HUES64 (cell line): Measurements from ENCODE around the gene EGFL7.

ENCODE experiments used
- H3K27ac ChIP-seq: 2 replicates; pipeline ENCODE4 v1.7.0; 2013; ENCODE audit warnings: low read depth, low read length, inconsistent platforms
- H3K27me3 ChIP-seq: 2 replicates; pipeline ENCODE4 v1.6.1; 2013; ENCODE audit warnings: mild to moderate bottlenecking, low read length; ENCODE audit not compliant: insufficient read depth
- H3K36me3 ChIP-seq: 2 replicates; pipeline ENCODE4 v1.6.1; 2013; ENCODE audit warnings: mild to moderate bottlenecking, low read length; ENCODE audit not compliant: insufficient read depth
- H3K4me1 ChIP-seq: 2 replicates; pipeline ENCODE4 v1.6.1; 2013; ENCODE audit warnings: mild to moderate bottlenecking, low read length, moderate library complexity; ENCODE audit not compliant: insufficient read depth
- H3K4me3 ChIP-seq: 2 replicates; pipeline ENCODE4 v1.5.1; 2013; ENCODE audit warnings: mild to moderate bottlenecking, low read length, moderate library complexity
- H3K9ac ChIP-seq: 2 replicates; pipeline ENCODE4 v1.6.1; 2013; ENCODE audit warnings: mild to moderate bottlenecking, low read depth, low read length
- H3K9me3 ChIP-seq: 2 replicates; pipeline ENCODE4 v1.6.1; 2013; ENCODE audit warnings: low read depth, low read length; ENCODE audit not compliant: insufficient read depth
- WGBS: fragments of 150-250, 120-280 bp; methylation state at CpG from one replicate; pipeline ENCODE4 v1.1.7; 2013; ENCODE audit warnings: missing lambda C conversion rate; 5-methylcytosine and 5-hydroxymethylcytosine counted together

The EGFL7 gene

GRCh38 chr9:136658849-136659535 lies 3.7 kb upstream of the EGFL7 start:
- Histone ChIP-seq H3K9me3 (no peaks in the 10 kb centered on the region), H3K36me3 (no peaks in the 10 kb centered on the region), H3K27me3 (no peaks in the 10 kb centered on the region), H3K9ac (no peak overlapping the region), H3K27ac (no peak overlapping the region), H3K4me1 (no peaks in the 10 kb centered on the region), H3K4me3 (no peak overlapping the region)
- 82% methylated on average over 37 of the region's 37 CpGs for WGBS

- Histone ChIP-seq H3K27ac (no peak overlapping the region), H3K36me3 (no peaks in the 10 kb centered on the region), H3K27me3 (no peaks in the 10 kb centered on the region; the same call in 1 of the 2 replicates), H3K9me3 (no peaks in the 10 kb centered on the region), H3K4me3 (no peak overlapping the region), H3K9ac (no peak overlapping the region), H3K4me1 (no peaks in the 10 kb centered on the region)
- 87% methylated on average over 21 of the region's 21 CpGs for WGBS
These were observed 2.6 kb upstream of the EGFL7 start for GRCh38 chr9:136659861-136660784.

- no peaks in the 10 kb centered on the region for H3K9me3 ChIP-seq
- H3K4me3 ChIP-seq = no peak overlapping the region
- no peaks in the 10 kb centered on the region for H3K4me1 ChIP-seq
- 90% methylated on average over 13 of the region's 13 CpGs for whole genome bisulfite sequencing
- no peak overlapping the region for H3K27ac ChIP-seq
- H3K9ac ChIP-seq = no peak overlapping the region
- H3K36me3 ChIP-seq = no peaks in the 10 kb centered on the region
- H3K27me3 ChIP-seq = no peaks in the 10 kb centered on the region; the same call in 1 of the 2 replicates
These were observed 1.7 kb upstream of the EGFL7 start for GRCh38 chr9:136660971-136661550.

- Histone ChIP-seq H3K9me3 (no peaks in the 10 kb centered on the region), H3K9ac (no peak overlapping the region)
These were observed 933 bp upstream of the EGFL7 start for GRCh38 chr9:136661641-136662325.

GRCh38 chr9:136662326-136662655 lies 425 bp upstream of the EGFL7 start:
- Histone ChIP-seq H3K4me1 (no peaks in the 10 kb centered on the region), H3K4me3 (no peak overlapping the region), H3K27me3 (no peaks in the 10 kb centered on the region; the same call in 1 of the 2 replicates), H3K36me3 (no peaks in the 10 kb centered on the region), H3K9ac (no peak overlapping the region), H3K27ac (no peak overlapping the region), H3K9me3 (no peaks in the 10 kb centered on the region)
- 94% methylated on average over 9 of the region's 10 CpGs for WGBS

More at GRCh38 chr9:136661641-136662325, 933 bp upstream of the EGFL7 start:
- H3K4me3 ChIP-seq = no peak overlapping the region
- no peaks in the 10 kb centered on the region for H3K4me1 ChIP-seq
- no peak overlapping the region for H3K27ac ChIP-seq
- no peaks in the 10 kb centered on the region for H3K36me3 ChIP-seq
- no peaks in the 10 kb centered on the region; the same call in 1 of the 2 replicates for H3K27me3 ChIP-seq
- 90% methylated on average over 22 of the region's 22 CpGs for WGBS

GRCh38 chr9:136664000-136664915 lies 1.5 kb downstream of the EGFL7 start:
- Histone ChIP-seq H3K4me3 (no peak overlapping the region), H3K4me1 (no peaks in the 10 kb centered on the region), H3K27ac (no peak overlapping the region), H3K27me3 (no peaks in the 10 kb centered on the region; the same call in 1 of the 2 replicates), H3K9ac (no peak overlapping the region), H3K36me3 (no peaks in the 10 kb centered on the region), H3K9me3 (no peaks in the 10 kb centered on the region)
- 93% methylated on average over 27 of the region's 27 CpGs for WGBS

GRCh38 chr9:136665111-136665703 lies 2.5 kb downstream of the EGFL7 start:
- 12% methylated on average over 49 of the region's 49 CpGs for WGBS
- H3K27me3 ChIP-seq = no peaks in the 10 kb centered on the region; the same call in 1 of the 2 replicates
- no peak overlapping the region for H3K27ac ChIP-seq
- no peaks in the 10 kb centered on the region for H3K9me3 ChIP-seq
- peak overlapping the region; percentile 51 for H3K4me3 ChIP-seq
- peak overlapping the region; percentile 52; the same call in 1 of the 2 replicates for H3K9ac ChIP-seq
- no peaks in the 10 kb centered on the region for H3K4me1 ChIP-seq
- H3K36me3 ChIP-seq = no peaks in the 10 kb centered on the region

- WGBS = under 1% methylated on average over 109 of the region's 109 CpGs
- Histone ChIP-seq H3K36me3 (no peaks in the 10 kb centered on the region), H3K9me3 (no peaks in the 10 kb centered on the region), H3K4me3 (peak overlapping the region; percentile 51), H3K9ac (no peak overlapping the region), H3K4me1 (no peaks in the 10 kb centered on the region), H3K27ac (no peak overlapping the region), H3K27me3 (no peaks in the 10 kb centered on the region; the same call in 1 of the 2 replicates)
These were observed 3.1 kb downstream of the EGFL7 start for GRCh38 chr9:136665704-136666371.

GRCh38 chr9:136666372-136667213 lies 3.9 kb downstream of the EGFL7 start:
- WGBS = 40% methylated on average over 35 of the region's 35 CpGs
- Histone ChIP-seq H3K9ac (no peak overlapping the region), H3K9me3 (no peaks in the 10 kb centered on the region), H3K36me3 (no peaks in the 10 kb centered on the region), H3K4me3 (peak overlapping the region; percentile 51), H3K4me1 (no peaks in the 10 kb centered on the region), H3K27ac (no peak overlapping the region), H3K27me3 (no peaks in the 10 kb centered on the region; the same call in 1 of the 2 replicates)
